ENCODE results near the gene GPR37.

DNA sequence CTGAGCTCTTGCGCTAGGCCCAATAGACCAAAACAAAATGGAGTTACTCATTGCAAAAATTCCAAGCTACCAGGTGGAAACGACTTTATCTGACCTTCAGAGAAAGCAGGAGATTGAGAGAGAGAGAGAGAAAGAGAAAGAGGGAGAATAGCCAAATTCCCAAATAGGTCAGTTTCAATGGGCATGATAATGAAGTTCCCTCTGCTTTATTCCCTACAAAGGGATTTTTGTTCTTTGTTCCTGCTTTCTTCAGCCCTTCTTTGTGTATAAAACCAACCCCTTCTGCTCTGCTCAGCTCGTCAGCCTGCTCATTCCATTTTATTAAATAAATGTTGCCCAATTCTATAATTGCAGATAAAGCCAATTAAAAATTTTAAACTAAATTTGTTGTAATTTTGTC is 45.0 kb upstream of the GPR37 start:
- TF ChIP-seq EZH2 (IDR thresholded peaks at IDR 0.05; ENCODE audit: borderline replicate concordance, control insufficient read depth, low read depth, low read length): no peak
- TF ChIP-seq, protein P1, sequence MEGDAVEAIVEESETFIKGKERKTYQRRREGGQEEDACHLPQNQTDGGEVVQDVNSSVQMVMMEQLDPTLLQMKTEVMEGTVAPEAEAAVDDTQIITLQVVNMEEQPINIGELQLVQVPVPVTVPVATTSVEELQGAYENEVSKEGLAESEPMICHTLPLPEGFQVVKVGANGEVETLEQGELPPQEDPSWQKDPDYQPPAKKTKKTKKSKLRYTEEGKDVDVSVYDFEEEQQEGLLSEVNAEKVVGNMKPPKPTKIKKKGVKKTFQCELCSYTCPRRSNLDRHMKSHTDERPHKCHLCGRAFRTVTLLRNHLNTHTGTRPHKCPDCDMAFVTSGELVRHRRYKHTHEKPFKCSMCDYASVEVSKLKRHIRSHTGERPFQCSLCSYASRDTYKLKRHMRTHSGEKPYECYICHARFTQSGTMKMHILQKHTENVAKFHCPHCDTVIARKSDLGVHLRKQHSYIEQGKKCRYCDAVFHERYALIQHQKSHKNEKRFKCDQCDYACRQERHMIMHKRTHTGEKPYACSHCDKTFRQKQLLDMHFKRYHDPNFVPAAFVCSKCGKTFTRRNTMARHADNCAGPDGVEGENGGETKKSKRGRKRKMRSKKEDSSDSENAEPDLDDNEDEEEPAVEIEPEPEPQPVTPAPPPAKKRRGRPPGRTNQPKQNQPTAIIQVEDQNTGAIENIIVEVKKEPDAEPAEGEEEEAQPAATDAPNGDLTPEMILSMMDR (IDR thresholded peaks at IDR 0.05 in 2 of 3, conservative IDR thresholded peaks at IDR 0.05 in 1 of 3; ENCODE audit: control insufficient read depth in 2 of 3, extremely low read depth in 1 of 3, insufficient read depth in 1 of 3, low read depth in 3 of 3, low read length in 3 of 3): no peak
- TF ChIP-seq TAF1 (IDR thresholded peaks at IDR 0.05; ENCODE audit: borderline replicate concordance, low read depth, low read length): no peak
- no peak for TF ChIP-seq ESRRA (IDR thresholded peaks at IDR 0.05; ENCODE audit: low read length)

All from GM12878 (cell line).